ENCODE data around the gene RAB40C. TPM values are rescaled to one million over a fixed set of nuclear protein-coding genes. Genes with fewer than 3 reads are reported as not detected.

The RAB40C gene
- total RNA-seq, 1 experiment from 2014 or later: 9.3 TPM

- in situ Hi-C loops (cut with HindIII; ENCODE audit: low pct_unique_long_range_greater_than_20kb, low sequenced_read_pairs): no loop called here
- DNase-seq (ENCODE audit: low read depth, low spot score): no peak
Observed at GRCh38 chr16:677316-678190, 87.7 kb downstream of the RAB40C start.

- in situ Hi-C loops (cut with HindIII; ENCODE audit: low pct_unique_long_range_greater_than_20kb, low sequenced_read_pairs): no loop called here
- no peak for DNase-seq (ENCODE audit: low read depth, low spot score)
Observed at GRCh38 chr16:678209-678857, 88.5 kb downstream of the RAB40C start.

Small RNAs within 50 kb of the gene (small RNA-seq; reads per million reads assigned to genes)
- 0 to 4.3 reads per million in 2 experiments for gene MIR3176
- gene Z98883.1: 0 to 0.02 reads per million in 2 experiments

Other genes with a start within 250 kb of the RAB40C start
- 20.6 and 22.6 TPM in 2 replicates for gene AXIN1, start 237.3 kb upstream of the RAB40C start, total RNA-seq (2014; rRNA removed; shearing (Covaris generic))
- 78.0 and 105 TPM in 2 replicates for gene MRPL28, start 219.5 kb upstream of the RAB40C start, total RNA-seq (2014; rRNA removed; shearing (Covaris generic))
- gene PGAP6, start 208.1 kb upstream of the RAB40C start, total RNA-seq (2014; rRNA removed; shearing (Covaris generic)): 88.5 and 94.0 TPM in 2 replicates
- gene NME4, start 192.9 kb upstream of the RAB40C start, total RNA-seq (2014; rRNA removed; shearing (Covaris generic)): 176 and 197 TPM in 2 replicates
- 11.9 and 12.5 TPM in 2 replicates for gene DECR2, start 188.2 kb upstream of the RAB40C start, total RNA-seq (2014; rRNA removed; shearing (Covaris generic))
- 10.0 and 10.5 TPM in 2 replicates for gene RAB11FIP3, start 164.4 kb upstream of the RAB40C start, total RNA-seq (2014; rRNA removed; shearing (Covaris generic))
- gene CAPN15, start 62.4 kb upstream of the RAB40C start, total RNA-seq (2014; rRNA removed; shearing (Covaris generic)): 15.4 and 15.6 TPM in 2 replicates
- not detected in 2 replicates for gene PRR35, start 29.7 kb upstream of the RAB40C start, total RNA-seq (2014; rRNA removed; shearing (Covaris generic))
- gene NHLRC4, start 23.1 kb upstream of the RAB40C start, total RNA-seq (2014; rRNA removed; shearing (Covaris generic)): 0.56 and 1.1 TPM in 2 replicates
- 24.5 and 24.7 TPM in 2 replicates for gene PIGQ, start 20.1 kb upstream of the RAB40C start, total RNA-seq (2014; rRNA removed; shearing (Covaris generic))
- 0.05 TPM in 2 replicates for gene WFIKKN1, start 40.9 kb downstream of the RAB40C start, total RNA-seq (2014; rRNA removed; shearing (Covaris generic))
- 54.3 and 57.4 TPM in 2 replicates for gene METTL26, start 46.2 kb downstream of the RAB40C start, total RNA-seq (2014; rRNA removed; shearing (Covaris generic))
- gene MCRIP2, start 51.8 kb downstream of the RAB40C start, total RNA-seq (2014; rRNA removed; shearing (Covaris generic)): 34.4 and 37.8 TPM in 2 replicates
- 10.3 and 12.4 TPM in 2 replicates for gene WDR90, start 59.3 kb downstream of the RAB40C start, total RNA-seq (2014; rRNA removed; shearing (Covaris generic))
- gene RHOT2, start 78.1 kb downstream of the RAB40C start, total RNA-seq (2014; rRNA removed; shearing (Covaris generic)): 39.7 and 42.7 TPM in 2 replicates
- gene RHBDL1, start 85.6 kb downstream of the RAB40C start, total RNA-seq (2014; rRNA removed; shearing (Covaris generic)): 0.19 and 0.34 TPM in 2 replicates
- gene STUB1, start 90.3 kb downstream of the RAB40C start, total RNA-seq (2014; rRNA removed; shearing (Covaris generic)): 112 and 126 TPM in 2 replicates
- 44.7 and 52.0 TPM in 2 replicates for gene JMJD8, start 94.3 kb downstream of the RAB40C start, total RNA-seq (2014; rRNA removed; shearing (Covaris generic))
- 1.6 and 2.3 TPM in 2 replicates for gene WDR24, start 100.3 kb downstream of the RAB40C start, total RNA-seq (2014; rRNA removed; shearing (Covaris generic))
- gene FBXL16, start 115.7 kb downstream of the RAB40C start, total RNA-seq (2014; rRNA removed; shearing (Covaris generic)): 6.6 and 7.3 TPM in 2 replicates
- 133 and 138 TPM in 2 replicates for gene METRN, start 125.1 kb downstream of the RAB40C start, total RNA-seq (2014; rRNA removed; shearing (Covaris generic))
- 18.6 and 18.7 TPM in 2 replicates for gene ANTKMT, start 131.1 kb downstream of the RAB40C start, total RNA-seq (2014; rRNA removed; shearing (Covaris generic))
- 17.7 and 18.1 TPM in 2 replicates for gene CCDC78, start 136.4 kb downstream of the RAB40C start, total RNA-seq (2014; rRNA removed; shearing (Covaris generic))
- 17.9 and 23.3 TPM in 2 replicates for gene HAGHL, start 137.0 kb downstream of the RAB40C start, total RNA-seq (2014; rRNA removed; shearing (Covaris generic))
- 28.6 and 34.3 TPM in 2 replicates for gene CIAO3, start 150.9 kb downstream of the RAB40C start, total RNA-seq (2014; rRNA removed; shearing (Covaris generic))
- gene MSLN, start 170.7 kb downstream of the RAB40C start, total RNA-seq (2014; rRNA removed; shearing (Covaris generic)): not detected in 2 replicates
- gene RPUSD1, start 198.3 kb downstream of the RAB40C start, total RNA-seq (2014; rRNA removed; shearing (Covaris generic)): 32.6 and 36.9 TPM in 2 replicates
- gene CHTF18, start 198.6 kb downstream of the RAB40C start, total RNA-seq (2014; rRNA removed; shearing (Covaris generic)): 6.6 and 7.6 TPM in 2 replicates
- not detected in 2 replicates for gene GNG13, start 210.7 kb downstream of the RAB40C start, total RNA-seq (2014; rRNA removed; shearing (Covaris generic))

Data from SK-MEL-5 (cell line).